Measurements from ENCODE around the gene HARS1. TPM values are rescaled to one million over a fixed set of nuclear protein-coding genes. Genes with fewer than 3 reads are reported as not detected.

Gene HARS1
- total and polyA plus RNA-seq, 2 of the 13 experiments (the other 11 are each of a cell fraction or from before 2014, with no cell fraction given): 36.9 to 66.2 TPM

GRCh38 chr5:140690941-140691924, at the start of gene HARS1, which contains the start of gene HARS2 (continued):
- no peak for TF ChIP-seq CSRNP2 (CRISPR knock-in tag; conservative IDR thresholded peaks at IDR 0.05; ENCODE audit: low read depth)
- TF ChIP-seq HDAC2 (CRISPR knock-in tag; IDR thresholded peaks at IDR 0.05): peak; percentile 72
- TF ChIP-seq ZEB1 (IDR thresholded peaks at IDR 0.05; ENCODE audit: insufficient replicate concordance, low read depth): peak; percentile 50
- TF ChIP-seq AHDC1 (CRISPR knock-in tag; IDR thresholded peaks at IDR 0.05; ENCODE audit: borderline replicate concordance): peak; percentile 55; the same call in 1 of the 2 replicates
- peak; percentile 77; the same call in 1 of the 2 replicates for TF ChIP-seq ZNF615 (CRISPR knock-in tag; IDR thresholded peaks at IDR 0.05; ENCODE audit: borderline replicate concordance)
- TF ChIP-seq NBN (conservative IDR thresholded peaks at IDR 0.05): no peak
- peak; percentile 96 for TF ChIP-seq MTF1 (CRISPR knock-in tag; IDR thresholded peaks at IDR 0.05)
- TF ChIP-seq ZNF558 (CRISPR knock-in tag; IDR thresholded peaks at IDR 0.05; ENCODE audit: borderline replicate concordance): peak; percentile 92; the same call in 1 of the 2 replicates
- TF ChIP-seq GTF2F1 (IDR thresholded peaks at IDR 0.05; ENCODE audit: low read length): no peak
- TF ChIP-seq ZNF772 (CRISPR knock-in tag; IDR thresholded peaks at IDR 0.05): no peak
- peak; percentile 72 for TF ChIP-seq ZBTB40 (IDR thresholded peaks at IDR 0.05)
- peak; percentile 38; the same call in 1 of the 2 replicates for TF ChIP-seq ZBTB40 (CRISPR knock-in tag; IDR thresholded peaks at IDR 0.05)
